ELR (cell line): ENCODE measurements around the gene RNGTT.
"Not testable (repeated sequence)": the region's sequence is repeated elsewhere in the genome, so short reads cannot be mapped to it uniquely, and the experiment has no call there.

ENCODE experiments used
- DNase-seq: peaks from one replicate; pipeline ENCODE4 v3.0.0-alpha.2; 2015; ENCODE audit warnings: low read depth

Gene RNGTT

DNA sequence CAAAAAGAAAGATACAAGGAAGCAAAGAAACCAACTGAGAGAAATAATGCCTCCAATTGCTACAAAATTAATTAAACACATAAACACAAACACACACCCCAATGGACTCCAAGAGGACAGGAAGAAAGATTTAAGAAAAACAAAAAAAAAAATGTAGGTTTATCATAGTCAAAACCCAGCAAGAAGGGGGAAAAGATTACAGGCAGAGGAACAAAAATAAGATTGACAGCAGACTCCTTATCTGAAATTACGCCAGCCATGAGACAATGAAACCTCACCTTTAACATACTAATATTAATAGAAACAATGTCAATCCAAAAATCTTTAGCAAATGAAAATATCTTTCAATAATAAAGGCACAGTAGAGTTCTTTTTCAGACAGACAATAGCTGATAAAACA is 155.8 kb downstream of the RNGTT start:
- no peak for DNase-seq

GRCh38 chr6:88806728-88807127 is 156.7 kb downstream of the RNGTT start:
- DNase-seq, result no peak

- DNase-seq, result peak; percentile 47
Observed at GRCh38 chr6:88804701-88805100, 158.7 kb downstream of the RNGTT start.

GRCh38 chr6:88785478-88785877 is 177.9 kb downstream of the RNGTT start:
- no peak for DNase-seq

GRCh38 chr6:88780714-88781389 is 182.6 kb downstream of the RNGTT start:
- DNase-seq, result peak; percentile 75

DNA sequence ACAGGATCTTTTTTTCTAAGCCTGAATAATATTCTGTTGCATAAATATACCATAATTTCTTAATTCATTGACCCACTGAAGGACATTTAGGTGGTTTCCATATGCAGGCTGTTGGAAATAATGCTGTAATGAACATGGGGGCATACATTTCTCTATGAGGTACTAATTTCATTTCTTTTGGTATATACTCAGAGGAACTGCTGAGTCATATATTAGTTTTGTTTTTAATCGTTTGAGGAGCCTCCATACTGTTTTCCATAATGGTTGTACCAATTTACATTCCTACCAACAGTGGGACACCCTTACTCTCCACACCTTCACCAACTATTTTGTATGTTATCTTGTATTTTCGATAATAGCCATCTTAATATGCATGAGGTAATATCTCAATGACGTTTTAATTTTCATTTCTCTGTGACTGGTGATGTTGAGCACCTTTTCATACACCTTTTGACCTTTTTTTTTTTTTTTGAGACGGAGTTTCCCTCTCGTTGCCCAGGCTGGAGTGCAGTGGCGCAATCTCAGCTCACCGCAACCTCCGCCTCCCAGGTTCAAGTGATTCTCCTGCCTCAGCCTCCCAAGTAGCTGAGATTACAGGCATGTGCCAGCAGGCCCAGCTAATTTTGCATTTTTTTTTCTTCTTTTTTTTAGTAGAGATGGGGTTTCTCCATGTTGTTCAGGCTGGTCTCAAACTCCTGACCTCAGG is 187.4 kb downstream of the RNGTT start:
- no peak for DNase-seq

GRCh38 chr6:88768114-88768513 is 195.3 kb downstream of the RNGTT start:
- DNase-seq, result not testable (repeated sequence)

DNA sequence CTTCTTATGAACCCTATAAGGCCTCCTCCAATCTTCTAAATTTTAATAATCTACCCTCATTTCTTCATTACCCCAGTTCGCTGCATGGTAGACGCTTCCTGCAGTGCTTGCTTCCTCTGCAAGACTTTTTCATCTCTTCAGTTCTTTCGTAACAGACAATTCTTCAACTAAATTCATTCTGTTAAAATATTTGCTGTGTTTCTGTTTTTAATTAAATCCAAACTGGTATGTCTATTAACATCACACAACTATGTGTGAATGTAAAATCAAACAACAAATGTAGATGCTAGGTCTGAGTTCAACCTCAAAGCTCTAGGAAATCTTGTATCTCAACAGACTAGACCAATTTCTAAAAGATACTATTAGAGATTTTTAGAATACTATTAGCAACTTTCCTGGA is 199.3 kb downstream of the RNGTT start:
- no peak for DNase-seq

DNA sequence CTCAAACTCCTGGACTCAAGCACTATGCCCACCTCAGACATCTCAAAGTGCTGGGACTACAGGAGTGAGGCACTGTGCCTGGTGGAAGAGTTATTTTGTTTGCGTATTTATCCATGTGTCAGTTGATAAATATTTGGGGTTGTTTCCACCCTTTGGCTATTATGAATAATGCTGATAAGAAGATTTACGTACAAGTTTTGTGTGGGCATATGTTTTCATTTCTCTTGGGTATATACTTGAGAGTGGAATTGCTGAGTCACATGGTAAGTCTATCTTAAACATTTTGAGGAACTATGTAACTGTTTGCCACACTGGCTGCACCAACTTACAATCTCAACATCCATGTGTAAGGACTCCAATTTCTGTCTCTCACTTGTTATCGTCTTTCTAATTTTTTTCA is 200.3 kb downstream of the RNGTT start:
- DNase-seq, result peak; percentile 10

GRCh38 chr6:88761237-88762031 is 202.0 kb downstream of the RNGTT start:
- peak; percentile 31 for DNase-seq

- no peak for DNase-seq
Observed at GRCh38 chr6:88760091-88760490, 203.3 kb downstream of the RNGTT start.

- no peak for DNase-seq
Observed at GRCh38 chr6:88750936-88751335, 212.5 kb downstream of the RNGTT start.

DNA sequence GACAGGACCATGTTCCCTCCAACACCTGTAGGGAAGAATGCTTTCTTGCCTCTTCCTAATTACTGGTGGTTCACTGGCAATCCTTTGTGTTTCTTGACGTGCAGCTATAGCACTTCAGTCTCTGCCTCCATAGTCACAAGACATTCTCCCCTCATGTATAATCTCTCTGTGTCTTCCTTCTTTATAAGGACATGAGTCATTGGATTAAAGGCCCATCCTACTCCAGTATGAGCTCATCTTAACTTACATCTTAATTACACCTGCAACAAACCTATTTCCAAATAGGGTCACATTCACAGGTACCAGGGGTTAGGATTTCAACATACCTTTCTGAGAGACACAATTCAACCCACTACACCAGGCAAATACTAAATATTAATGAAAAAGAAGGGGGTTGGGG is 213.6 kb downstream of the RNGTT start:
- DNase-seq, result peak; percentile 29

GRCh38 chr6:88748141-88748540 is 215.3 kb downstream of the RNGTT start:
- no peak for DNase-seq

DNA sequence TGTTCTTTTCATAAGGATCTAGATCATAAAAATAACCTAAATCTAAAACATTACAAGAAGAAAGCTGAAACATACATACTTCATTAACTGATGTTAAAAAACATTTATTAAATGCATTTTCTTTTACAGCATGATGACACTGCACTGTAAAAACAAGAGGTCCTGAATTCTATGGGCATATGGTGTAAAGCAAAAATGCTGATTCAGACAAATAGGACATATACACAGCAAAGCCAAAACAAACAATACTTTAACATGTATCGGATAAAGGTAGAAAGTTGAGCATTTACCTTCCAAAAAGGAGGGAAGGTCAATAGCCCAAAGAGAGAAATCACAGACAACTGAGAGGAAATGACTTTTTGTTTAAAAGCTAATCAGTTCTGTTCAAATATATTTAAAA is 221.5 kb downstream of the RNGTT start:
- no peak for DNase-seq

- DNase-seq, result no peak
Observed at GRCh38 chr6:88741071-88741470, 222.3 kb downstream of the RNGTT start.

GRCh38 chr6:88734544-88734943 is 228.9 kb downstream of the RNGTT start:
- no peak for DNase-seq

GRCh38 chr6:88730611-88731011 is 232.8 kb downstream of the RNGTT start:
- peak; percentile 52 for DNase-seq

DNA sequence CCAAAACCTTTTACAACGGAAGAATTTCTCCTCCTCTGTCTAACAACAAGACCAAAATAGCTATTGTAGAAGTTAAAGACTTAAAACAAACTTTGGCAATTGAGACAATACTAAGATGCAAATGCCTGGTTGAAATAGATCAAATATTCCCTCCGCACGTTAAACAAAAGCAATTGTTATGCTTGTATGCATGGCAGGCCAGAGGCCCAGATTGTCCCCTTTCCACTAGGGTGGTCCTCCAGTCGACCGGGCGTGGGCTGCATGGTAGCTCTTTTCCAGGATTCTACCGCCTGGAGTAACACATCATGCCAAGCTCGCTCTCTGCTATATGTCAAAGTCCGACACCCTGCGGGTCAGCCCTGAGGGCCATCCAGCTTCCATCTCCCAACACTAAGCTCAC is 234.7 kb downstream of the RNGTT start:
- no peak for DNase-seq

DNA sequence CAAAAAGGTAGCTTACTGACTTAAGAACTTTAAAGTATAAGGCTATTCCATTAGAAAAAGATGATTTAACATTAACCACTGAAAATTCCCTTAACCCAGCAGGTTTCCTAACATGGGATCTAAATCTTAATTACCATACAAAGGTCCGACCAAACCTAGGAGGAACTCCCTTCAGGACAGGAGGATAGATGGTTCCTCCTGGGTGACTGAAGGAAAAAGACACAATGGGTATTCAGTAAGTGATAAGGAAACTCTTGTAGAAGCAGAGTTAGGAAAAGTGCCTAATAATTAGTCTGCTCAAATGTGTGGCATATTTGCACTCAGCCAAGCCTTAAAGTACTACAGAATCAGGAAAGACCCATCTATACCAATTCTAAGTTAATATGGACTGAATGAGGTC is 237.0 kb downstream of the RNGTT start:
- not testable (repeated sequence) for DNase-seq

DNA sequence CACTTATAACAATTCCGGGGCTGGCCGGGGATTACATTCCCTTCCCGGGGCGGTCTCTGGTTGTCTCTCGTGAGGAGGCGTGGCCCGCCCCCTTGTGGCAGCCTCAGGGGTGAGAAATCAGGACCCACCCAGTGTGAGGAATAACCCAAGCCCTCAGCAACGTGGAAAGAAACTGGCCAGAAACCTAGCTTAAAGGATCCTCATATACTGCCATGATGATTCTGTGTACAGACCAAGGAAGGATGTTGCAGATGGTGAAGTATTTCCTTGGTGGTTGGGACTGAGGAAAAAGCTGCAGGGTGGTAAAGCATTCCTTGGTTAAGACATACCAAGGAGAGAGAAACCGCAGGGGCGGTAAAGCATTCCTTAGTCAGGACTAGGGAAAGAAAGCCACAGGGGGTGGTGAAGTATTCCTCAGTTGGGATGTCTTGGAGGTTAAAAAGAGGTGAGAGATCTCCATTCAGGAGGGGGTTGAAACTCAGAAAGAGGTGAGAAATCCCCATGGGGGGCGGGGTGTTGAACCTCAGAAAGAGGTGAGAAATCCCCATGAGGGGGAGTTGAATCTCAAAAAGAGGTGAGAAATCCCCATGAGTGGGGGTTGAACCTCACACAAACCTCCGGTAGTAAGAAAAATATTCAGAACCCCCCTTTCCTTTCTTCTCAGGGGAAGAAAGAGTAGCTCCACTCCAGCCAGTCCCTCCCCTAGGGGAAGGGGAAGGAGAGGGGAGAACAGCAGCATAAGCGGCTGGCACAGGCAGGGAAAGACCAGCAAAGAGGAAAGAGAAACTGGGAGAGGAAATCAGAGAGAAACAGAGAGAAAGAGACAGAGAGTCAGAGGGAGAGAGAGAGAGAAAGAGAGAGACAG is 238.1 kb downstream of the RNGTT start:
- DNase-seq, result peak; percentile 20

DNA sequence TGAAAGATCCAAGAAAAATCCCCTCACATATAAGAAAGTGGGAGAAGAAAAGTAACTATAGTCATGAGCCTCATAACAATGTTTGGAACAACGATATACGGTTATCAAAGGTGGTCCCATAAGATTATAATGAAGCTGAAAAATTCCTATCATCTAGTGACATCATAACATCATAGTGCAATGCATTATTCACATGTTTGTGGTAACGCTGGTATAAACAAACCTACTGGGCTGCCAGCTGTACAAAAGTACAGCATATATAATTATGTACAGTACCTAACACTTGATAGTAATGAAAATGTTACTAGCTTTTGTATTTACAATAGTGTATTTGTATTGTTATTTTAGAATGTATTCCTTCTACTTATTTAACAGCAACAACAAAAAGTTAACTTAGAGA is 240.7 kb downstream of the RNGTT start:
- peak; percentile 15 for DNase-seq
